ENCODE measurements around the gene MET.

DNA sequence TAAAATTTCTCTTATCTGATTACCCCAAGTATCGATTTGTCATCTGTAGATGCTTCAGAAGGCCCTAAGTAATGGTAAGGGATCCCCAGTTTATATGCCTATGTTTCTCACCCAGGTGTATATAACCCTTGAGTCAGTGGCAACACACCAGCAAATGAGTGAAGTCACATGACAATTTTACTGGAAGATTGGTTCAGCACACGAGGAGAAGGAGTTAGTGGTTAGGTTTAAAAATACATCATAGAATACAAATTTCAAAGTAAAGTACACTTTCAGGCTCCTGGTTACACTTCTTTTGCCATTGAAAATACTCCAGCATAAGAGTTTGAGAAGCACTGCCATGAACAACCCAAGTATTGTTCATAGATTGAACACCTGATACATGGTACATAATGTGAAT, 160.7 kb downstream of the MET start:
- TF ChIP-seq, protein P1, sequence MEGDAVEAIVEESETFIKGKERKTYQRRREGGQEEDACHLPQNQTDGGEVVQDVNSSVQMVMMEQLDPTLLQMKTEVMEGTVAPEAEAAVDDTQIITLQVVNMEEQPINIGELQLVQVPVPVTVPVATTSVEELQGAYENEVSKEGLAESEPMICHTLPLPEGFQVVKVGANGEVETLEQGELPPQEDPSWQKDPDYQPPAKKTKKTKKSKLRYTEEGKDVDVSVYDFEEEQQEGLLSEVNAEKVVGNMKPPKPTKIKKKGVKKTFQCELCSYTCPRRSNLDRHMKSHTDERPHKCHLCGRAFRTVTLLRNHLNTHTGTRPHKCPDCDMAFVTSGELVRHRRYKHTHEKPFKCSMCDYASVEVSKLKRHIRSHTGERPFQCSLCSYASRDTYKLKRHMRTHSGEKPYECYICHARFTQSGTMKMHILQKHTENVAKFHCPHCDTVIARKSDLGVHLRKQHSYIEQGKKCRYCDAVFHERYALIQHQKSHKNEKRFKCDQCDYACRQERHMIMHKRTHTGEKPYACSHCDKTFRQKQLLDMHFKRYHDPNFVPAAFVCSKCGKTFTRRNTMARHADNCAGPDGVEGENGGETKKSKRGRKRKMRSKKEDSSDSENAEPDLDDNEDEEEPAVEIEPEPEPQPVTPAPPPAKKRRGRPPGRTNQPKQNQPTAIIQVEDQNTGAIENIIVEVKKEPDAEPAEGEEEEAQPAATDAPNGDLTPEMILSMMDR (IDR thresholded peaks at IDR 0.05): no peak
- no peak for TF ChIP-seq POLR2A (IDR thresholded peaks at IDR 0.05)
